GM12872 (cell line): ENCODE measurements around the gene SEMA3A.

Source experiments
- CTCF ChIP-seq: IDR thresholded peaks from 3 replicates; pipeline ENCODE4 v1.5.1; 2011; ENCODE audit warnings: low read depth, mild to moderate bottlenecking, low read length, moderate library complexity; ENCODE audit not compliant: insufficient read depth

SEMA3A gene

GRCh38 chr7:84162125-84162524 is 32.5 kb downstream of the SEMA3A start:
- TF ChIP-seq CTCF = no peak

- TF ChIP-seq CTCF = no peak
Observed at GRCh38 chr7:84161398-84161797, 33.2 kb downstream of the SEMA3A start.

- no peak for TF ChIP-seq CTCF
Observed at GRCh38 chr7:84159435-84159834, 35.2 kb downstream of the SEMA3A start.

- TF ChIP-seq CTCF = no peak
Observed at GRCh38 chr7:84157171-84157570, 37.4 kb downstream of the SEMA3A start.

GRCh38 chr7:84154991-84155781 is 39.4 kb downstream of the SEMA3A start:
- TF ChIP-seq CTCF = no peak

GRCh38 chr7:84152995-84153394 is 41.6 kb downstream of the SEMA3A start:
- TF ChIP-seq CTCF = no peak

- TF ChIP-seq CTCF = no peak
Observed at GRCh38 chr7:84149573-84149972, 45.0 kb downstream of the SEMA3A start.
